Measurements from ENCODE around the gene SRSF6.
"Not testable (repeated sequence)": the region's sequence is repeated elsewhere in the genome, so short reads cannot be mapped to it uniquely, and the experiment has no call there.

SRSF6 gene

DNA sequence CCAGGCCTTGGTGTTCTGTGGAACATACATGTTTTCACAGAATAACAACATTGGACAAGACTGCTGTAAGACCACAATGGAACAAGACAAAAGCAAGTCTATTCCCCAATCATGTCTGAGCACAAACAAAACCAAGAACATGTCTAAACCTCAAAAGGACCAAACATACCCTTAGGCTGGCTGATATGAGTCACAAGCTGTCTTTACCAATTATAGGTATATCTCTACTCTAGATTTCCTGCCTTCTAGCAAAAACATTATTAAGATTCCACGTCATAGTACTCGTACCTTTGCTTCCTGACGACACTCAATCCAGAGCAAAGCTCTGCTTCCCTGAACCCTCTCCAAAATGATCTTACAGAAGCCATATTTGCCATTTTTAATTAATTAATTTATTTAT lies 34.4 kb downstream of the SRSF6 start:
- DNase-seq (ENCODE audit: low read depth), result no peak
- TF ChIP-seq, protein P1, sequence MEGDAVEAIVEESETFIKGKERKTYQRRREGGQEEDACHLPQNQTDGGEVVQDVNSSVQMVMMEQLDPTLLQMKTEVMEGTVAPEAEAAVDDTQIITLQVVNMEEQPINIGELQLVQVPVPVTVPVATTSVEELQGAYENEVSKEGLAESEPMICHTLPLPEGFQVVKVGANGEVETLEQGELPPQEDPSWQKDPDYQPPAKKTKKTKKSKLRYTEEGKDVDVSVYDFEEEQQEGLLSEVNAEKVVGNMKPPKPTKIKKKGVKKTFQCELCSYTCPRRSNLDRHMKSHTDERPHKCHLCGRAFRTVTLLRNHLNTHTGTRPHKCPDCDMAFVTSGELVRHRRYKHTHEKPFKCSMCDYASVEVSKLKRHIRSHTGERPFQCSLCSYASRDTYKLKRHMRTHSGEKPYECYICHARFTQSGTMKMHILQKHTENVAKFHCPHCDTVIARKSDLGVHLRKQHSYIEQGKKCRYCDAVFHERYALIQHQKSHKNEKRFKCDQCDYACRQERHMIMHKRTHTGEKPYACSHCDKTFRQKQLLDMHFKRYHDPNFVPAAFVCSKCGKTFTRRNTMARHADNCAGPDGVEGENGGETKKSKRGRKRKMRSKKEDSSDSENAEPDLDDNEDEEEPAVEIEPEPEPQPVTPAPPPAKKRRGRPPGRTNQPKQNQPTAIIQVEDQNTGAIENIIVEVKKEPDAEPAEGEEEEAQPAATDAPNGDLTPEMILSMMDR (conservative IDR thresholded peaks at IDR 0.05; ENCODE audit: low read depth, low read length), result no peak

DNA sequence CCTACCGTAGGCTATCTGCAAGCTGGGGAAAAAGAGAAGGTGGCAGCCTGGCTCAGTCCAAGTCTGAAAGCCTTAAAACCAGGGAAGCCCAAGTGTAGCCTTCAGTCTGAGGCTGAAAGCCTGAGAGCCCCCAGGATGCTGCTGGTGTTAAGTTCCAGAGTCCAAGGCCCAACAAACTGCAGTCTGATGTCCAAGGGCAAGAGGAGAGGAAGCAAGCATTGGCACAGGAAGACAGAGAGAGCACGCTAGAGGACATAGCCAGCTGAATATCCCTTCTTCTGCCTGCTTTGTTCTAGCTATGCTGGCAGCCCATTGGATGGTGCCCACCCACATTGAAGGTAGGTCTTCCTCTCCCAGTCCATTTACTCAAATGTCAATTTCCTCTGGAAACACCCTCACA lies 37.7 kb downstream of the SRSF6 start:
- DNase-seq (ENCODE audit: low read depth), result no peak
- no peak overlapping the region for H3K4me3 ChIP-seq (ENCODE audit: low read length)
- TF ChIP-seq, protein P1 (conservative IDR thresholded peaks at IDR 0.05; ENCODE audit: low read depth, low read length), result no peak

More for the DNA sequence above, 34.4 kb downstream of the SRSF6 start:
- no peak overlapping the region for H3K4me3 ChIP-seq (ENCODE audit: low read length)

DNA sequence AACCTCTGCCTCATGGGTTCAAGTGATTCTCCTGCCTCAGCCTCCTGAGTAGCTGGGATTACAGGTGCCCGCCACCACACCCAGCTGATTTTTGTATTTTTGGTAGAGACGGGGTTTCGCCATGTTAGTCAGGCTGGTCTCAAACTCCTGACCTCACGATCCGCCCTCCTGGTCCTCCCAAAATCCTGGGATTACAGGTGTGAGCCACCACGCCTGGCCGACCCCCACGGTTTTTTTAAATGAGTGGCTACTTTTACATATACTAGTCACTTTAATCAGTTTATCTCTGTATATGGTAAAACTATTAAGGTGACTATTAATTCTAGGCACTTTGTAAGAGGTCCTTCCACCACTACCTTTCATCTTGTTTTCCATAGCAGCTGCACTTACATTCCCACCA lies 44.3 kb downstream of the SRSF6 start:
- not testable (repeated sequence) for DNase-seq (ENCODE audit: low read depth); H3K4me3 ChIP-seq (ENCODE audit: low read length)

DNA sequence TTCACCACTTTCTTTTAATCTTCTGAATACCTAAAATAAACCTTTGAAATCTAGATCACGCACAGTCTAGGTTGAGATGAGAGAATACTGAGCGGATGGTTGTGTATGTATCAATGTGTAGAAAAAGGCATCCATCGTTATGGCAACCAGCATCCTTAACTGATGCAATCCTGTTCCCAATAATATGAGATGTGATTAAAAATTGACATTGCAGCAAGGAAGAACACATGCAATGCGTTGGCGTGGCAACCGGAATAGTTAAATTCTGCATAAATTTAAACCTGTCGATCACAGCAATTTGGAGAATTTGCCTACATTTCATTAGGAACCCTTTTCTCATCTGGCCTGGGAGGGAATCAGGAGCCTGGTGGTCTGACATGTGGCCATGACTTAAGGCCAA lies 48.5 kb downstream of the SRSF6 start:
- TF ChIP-seq, protein P1 (conservative IDR thresholded peaks at IDR 0.05; ENCODE audit: low read depth, low read length), result no peak
- no peak overlapping the region for H3K4me3 ChIP-seq (ENCODE audit: low read length)
- no peak for DNase-seq (ENCODE audit: low read depth)

DNA sequence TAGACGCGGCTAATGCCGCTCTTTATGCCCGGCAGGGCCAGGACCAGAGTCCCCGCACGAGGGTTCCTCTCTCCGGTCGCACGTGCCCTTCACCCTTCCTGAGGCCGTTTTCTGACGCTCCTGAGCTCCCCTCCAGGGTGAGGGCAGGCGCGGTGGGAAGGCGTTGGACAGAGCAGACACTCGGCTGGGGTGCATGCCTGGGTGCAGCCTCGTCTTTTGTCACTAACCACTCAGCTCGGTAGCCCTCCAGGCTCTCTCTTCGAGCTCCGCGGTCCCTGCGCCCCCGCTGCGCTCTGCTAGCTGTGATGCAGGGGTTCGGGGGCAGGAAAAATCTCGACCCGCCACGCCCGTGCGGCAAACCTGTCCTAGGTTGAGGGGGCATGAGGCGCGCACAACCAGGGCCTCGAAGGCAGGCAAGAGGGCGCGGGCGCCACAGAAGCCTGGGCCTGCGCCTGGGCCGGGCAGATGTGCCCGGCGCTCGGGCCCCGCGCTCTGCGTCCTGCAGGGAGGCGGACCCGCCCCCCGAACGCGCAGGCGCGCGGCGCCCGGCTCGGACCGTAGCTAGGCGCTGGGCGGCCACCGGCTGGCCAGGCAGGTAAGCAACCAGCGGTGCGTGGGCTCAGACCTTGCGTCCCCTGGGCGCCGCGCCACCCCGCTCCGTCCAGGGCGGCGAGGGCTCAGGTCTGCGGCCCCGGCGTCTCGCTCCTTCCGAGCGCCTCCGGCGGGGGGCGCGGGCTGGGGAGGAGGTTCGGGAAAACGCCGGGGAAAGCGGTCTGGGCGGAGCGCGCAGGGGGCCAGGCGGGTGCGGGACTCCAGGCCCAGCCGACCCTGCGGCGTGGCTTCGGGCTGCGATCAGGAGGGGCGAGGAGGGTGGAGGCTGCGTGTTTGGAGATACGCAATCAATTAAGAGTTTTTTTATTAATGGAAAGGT lies 49.7 kb downstream of the SRSF6 start, which contains the start of gene L3MBTL1:
Gene L3MBTL1, plus strand, starts transcription at position 548 of the 931 bp plus-strand sequence. CDS start 5,807 bp downstream, outside the sequence.
- TF ChIP-seq, protein P1 (conservative IDR thresholded peaks at IDR 0.05; ENCODE audit: low read depth, low read length), result no peak
- DNase-seq (ENCODE audit: low read depth), result no peak
- peak within 1 kb of the TSS; percentile 52 for H3K4me3 ChIP-seq (ENCODE audit: low read length)

DNA sequence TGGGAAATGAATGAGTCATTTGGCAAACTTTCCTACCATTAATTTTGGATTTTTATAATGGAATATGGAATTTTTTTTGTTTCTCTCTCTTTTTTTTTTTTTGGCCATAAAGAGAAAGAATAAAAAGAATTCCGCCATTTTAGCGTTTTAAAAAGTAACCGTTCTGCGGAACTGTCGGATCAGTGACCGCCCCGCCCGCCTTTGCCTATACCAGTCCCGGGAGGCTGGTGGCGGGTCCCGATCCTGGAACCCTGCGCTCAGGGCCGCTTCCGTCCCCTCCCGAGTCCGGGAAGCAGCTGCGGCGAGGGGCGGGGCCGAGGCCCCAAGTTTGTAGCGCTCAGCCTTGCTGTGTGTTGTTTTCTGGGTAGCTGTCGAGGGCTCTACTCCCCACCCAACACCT lies 50.4 kb downstream of the SRSF6 start:
- TF ChIP-seq, protein P1 (conservative IDR thresholded peaks at IDR 0.05; ENCODE audit: low read depth, low read length), result no peak
- no peak for DNase-seq (ENCODE audit: low read depth)
- peak overlapping the region; percentile 52 for H3K4me3 ChIP-seq (ENCODE audit: low read length)

DNA sequence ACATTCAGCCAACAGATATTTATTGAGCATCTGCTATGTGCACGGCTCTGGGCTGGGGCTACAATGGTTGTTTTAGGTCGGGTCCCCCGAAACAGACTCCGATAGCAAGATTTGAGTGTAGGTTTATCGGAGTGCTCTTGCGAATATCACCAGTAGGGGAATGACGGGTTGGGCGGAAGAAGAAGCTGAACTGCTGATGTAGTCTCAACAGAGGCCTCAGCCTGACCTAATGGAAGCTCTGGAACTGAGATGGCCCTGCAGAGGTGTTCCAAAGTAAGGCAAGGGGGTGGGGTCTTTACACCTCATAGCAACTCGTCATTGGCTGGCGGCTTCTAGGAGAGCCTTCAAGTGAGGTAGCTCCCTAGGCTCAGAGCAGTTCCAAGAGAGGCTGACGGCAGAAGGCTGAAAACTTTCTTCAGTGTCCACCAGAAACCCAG lies 50.9 kb downstream of the SRSF6 start:
- TF ChIP-seq, protein P1 (conservative IDR thresholded peaks at IDR 0.05; ENCODE audit: low read depth, low read length), result no peak
- no peak overlapping the region for H3K4me3 ChIP-seq (ENCODE audit: low read length)
- DNase-seq (ENCODE audit: low read depth), result no peak
